ENCODE measurements around the gene SLC17A1.

The SLC17A1 gene

DNA sequence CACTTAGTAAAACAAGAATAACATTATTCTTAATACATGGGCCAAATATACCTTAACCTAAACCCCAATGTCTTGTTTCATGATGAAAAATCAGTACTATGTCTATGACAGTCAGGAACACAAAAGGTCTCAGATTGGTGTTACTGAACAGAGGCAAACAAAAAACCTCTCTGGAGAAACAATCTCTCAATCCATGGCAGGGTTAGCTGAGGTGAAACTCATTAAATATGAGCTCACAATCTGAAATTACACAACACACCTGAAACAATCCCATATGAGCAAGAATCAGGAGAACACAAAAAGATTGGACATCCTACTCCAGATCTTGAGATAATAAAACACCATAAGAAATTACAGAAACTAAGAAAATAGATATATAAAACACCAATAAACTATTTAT is 83.8 kb downstream of the SLC17A1 start:
- TF ChIP-seq, protein P1, sequence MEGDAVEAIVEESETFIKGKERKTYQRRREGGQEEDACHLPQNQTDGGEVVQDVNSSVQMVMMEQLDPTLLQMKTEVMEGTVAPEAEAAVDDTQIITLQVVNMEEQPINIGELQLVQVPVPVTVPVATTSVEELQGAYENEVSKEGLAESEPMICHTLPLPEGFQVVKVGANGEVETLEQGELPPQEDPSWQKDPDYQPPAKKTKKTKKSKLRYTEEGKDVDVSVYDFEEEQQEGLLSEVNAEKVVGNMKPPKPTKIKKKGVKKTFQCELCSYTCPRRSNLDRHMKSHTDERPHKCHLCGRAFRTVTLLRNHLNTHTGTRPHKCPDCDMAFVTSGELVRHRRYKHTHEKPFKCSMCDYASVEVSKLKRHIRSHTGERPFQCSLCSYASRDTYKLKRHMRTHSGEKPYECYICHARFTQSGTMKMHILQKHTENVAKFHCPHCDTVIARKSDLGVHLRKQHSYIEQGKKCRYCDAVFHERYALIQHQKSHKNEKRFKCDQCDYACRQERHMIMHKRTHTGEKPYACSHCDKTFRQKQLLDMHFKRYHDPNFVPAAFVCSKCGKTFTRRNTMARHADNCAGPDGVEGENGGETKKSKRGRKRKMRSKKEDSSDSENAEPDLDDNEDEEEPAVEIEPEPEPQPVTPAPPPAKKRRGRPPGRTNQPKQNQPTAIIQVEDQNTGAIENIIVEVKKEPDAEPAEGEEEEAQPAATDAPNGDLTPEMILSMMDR (IDR thresholded peaks at IDR 0.05), result no peak
- TF ChIP-seq ZFX (IDR thresholded peaks at IDR 0.05; ENCODE audit: borderline replicate concordance), result no peak

DNA sequence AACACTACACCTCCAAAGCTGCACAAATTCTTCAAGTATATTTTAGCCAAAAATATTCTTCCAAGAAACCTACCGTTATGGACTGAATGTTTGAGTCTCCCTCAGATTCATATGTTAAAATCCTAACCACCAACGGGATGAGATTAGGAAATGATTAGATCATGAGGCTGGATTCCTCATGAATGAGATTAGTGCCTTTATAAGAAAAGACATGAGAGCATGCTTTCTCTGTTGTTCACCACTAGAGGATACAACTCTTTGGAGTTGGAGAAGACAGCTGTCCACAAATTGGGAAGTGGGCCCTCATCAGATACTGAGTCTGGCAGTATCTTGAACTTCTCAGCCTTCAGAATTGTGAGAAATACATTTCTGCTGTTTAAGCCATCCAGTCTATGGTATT is 84.4 kb downstream of the SLC17A1 start:
- TF ChIP-seq, protein P1 (IDR thresholded peaks at IDR 0.05), result no peak
- TF ChIP-seq ZFX (IDR thresholded peaks at IDR 0.05; ENCODE audit: borderline replicate concordance), result no peak

More for the DNA sequence above, 83.8 kb downstream of the SLC17A1 start:
- no peak overlapping the region for H3K27ac ChIP-seq

DNA sequence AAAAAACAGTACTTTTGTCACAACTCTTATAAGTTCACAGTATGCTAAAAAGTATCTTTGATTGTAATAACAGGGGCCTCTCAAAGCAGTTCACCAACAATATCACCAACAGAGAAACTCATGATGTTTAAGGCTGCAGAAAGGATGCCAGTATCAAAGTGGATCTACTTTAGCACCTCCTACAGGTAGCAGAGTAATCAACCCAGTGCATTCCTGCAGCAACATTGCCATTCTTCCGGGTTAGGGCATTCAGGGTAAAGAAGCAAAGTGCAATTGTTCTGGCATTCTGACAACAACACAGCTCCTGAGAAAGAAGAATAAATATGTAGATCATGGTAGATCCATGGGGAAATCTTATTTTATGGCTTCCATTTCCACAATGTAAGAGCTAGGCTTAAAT is 84.9 kb downstream of the SLC17A1 start:
- TF ChIP-seq, protein P1 (IDR thresholded peaks at IDR 0.05), result peak; percentile 3
- no peak for TF ChIP-seq ZFX (IDR thresholded peaks at IDR 0.05; ENCODE audit: borderline replicate concordance)
- no peak overlapping the region for H3K27ac ChIP-seq

More for the DNA sequence above, 84.4 kb downstream of the SLC17A1 start:
- H3K27ac ChIP-seq, result no peak overlapping the region

DNA sequence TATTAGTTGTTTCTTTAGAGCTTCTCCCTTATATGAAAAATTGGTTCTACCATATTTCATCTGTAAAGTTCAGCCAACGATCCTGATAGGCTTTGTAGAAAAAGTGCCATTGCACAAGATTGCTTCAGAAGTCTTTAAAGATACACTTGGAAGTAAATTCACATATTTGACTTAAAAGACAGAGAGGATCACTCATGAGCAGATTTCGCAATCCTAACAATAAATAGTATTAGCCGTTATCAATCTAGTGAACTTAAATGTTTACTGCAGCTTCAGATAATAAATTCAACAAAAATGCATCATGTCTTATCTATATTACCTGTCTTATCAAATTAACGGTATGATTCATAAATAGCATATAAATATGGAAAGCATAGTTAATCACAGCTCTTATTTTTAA is 86.0 kb downstream of the SLC17A1 start:
- H3K27ac ChIP-seq, result no peak overlapping the region
- no peak for TF ChIP-seq ZFX (IDR thresholded peaks at IDR 0.05; ENCODE audit: borderline replicate concordance)
- TF ChIP-seq, protein P1 (IDR thresholded peaks at IDR 0.05), result no peak

DNA sequence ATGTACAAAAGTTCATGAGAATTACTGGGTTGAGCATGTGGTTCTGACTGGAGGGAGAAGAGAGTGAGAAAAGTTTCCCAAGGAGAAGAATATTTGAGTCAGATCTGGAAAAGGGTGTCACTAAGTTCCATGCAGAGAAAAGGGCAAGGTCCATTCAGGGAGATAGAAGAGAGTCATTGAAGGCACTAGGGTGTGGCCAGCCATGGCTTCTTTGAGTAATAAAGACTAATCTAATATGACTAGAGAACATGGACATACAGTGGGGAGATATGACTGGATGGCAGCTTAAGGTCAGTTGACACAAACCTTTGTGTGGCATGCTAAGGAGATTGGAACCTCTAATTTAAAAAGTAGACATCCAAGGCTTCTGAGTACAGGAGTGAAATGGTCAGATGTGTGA is 88.0 kb downstream of the SLC17A1 start:
- no peak overlapping the region for H3K27ac ChIP-seq
- TF ChIP-seq ZFX (IDR thresholded peaks at IDR 0.05; ENCODE audit: borderline replicate concordance), result no peak
- TF ChIP-seq, protein P1 (IDR thresholded peaks at IDR 0.05), result no peak

DNA sequence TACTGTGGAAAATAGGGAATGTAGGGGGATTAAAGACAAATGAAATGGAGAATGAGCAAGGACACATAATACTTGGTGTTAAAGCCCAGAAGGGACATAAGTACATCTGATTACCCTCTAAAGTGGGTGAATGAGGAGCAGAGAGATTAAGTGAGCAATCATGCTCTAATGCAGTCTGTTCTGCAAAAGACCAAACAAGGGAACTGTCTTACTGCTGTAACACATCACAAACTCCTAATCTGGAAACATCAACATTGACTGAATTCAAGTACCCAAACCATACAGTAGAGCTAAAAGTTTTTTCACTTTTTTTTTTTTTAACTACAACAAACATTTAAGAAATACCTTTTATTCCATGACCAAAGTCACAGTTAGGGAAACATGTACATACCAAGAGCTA is 96.6 kb downstream of the SLC17A1 start:
- no peak overlapping the region for H3K27ac ChIP-seq
- TF ChIP-seq, protein P1 (IDR thresholded peaks at IDR 0.05), result no peak
- no peak for TF ChIP-seq ZFX (IDR thresholded peaks at IDR 0.05; ENCODE audit: borderline replicate concordance)

All from 22Rv1 (cell line).